Measurements from ENCODE around the gene TLL1. TPM values are rescaled to one million over a fixed set of nuclear protein-coding genes. Genes with fewer than 3 reads are reported as not detected.

The TLL1 gene
- total and polyA plus RNA-seq, 8 donors: 1.4 to 7.7 (median 3.9) TPM

DNA sequence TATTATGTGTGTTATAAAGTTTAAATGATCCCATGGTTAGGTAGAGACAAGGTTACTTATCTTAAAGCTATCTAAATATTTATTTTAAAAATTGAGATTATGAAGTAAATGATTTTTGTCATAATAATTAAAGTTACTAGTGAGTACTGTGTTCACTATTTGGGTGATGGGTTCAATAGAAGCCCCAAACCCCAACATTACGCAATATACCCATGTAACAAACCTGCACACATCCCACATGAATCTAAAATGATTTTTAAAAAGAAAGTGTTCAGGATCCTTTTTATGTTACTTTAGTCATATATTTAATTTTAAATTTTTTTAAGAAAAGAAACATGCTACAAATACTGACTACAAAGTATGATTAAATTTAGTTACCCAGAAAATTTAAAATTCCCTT lies 193.9 kb downstream of the TLL1 start:
- no peaks in the 10 kb centered on the region for H3K36me3 ChIP-seq
- ATAC-seq (no peak), DNase-seq (no peak)
- TF ChIP-seq CTCF (IDR thresholded peaks at IDR 0.05): no peak
- no peak overlapping the region for H3K27ac ChIP-seq
- H3K27me3 ChIP-seq: no peaks in the 10 kb centered on the region
- no peak overlapping the region for H3K4me3 ChIP-seq
- intact Hi-C loops (cut with DNase I): no loop called here
- no peaks in the 10 kb centered on the region for H3K4me1 ChIP-seq
- no peaks in the 10 kb centered on the region for H3K9me3 ChIP-seq

- intact Hi-C loops (cut with DNase I): no loop called here
- no peak for TF ChIP-seq CTCF (IDR thresholded peaks at IDR 0.05)
- Histone ChIP-seq H3K9me3 (no peaks in the 10 kb centered on the region), H3K27ac (no peak overlapping the region), H3K4me1 (no peaks in the 10 kb centered on the region), H3K36me3 (no peaks in the 10 kb centered on the region), H3K4me3 (no peak overlapping the region), H3K27me3 (no peaks in the 10 kb centered on the region)
- DNase-seq (no peak), ATAC-seq (no peak)
Measured at GRCh38 chr4:166067915-166068314, 194.9 kb downstream of the TLL1 start.

DNA sequence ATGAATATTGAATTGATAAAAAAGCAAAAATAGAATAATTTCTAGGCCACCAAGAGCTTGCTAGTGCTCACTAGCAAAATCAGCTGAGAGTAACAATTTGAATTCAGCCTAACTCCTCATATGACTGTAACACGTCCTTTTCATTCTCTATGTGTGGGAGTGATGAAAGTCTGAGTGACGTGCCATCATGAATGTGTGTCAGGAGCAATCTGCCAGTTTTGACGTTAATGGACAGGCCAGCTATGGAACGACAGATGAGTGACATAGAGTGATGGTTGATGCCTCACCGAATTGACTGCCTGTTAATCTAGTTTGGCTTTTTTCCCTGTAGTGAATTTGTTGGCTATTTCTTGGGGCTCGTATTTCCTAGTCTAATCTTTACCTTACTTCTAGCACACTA lies 200.7 kb downstream of the TLL1 start:
- ATAC-seq: no peak
- intact Hi-C loops (cut with DNase I): no loop called here
- H3K4me1 ChIP-seq: no peaks in the 10 kb centered on the region

GRCh38 chr4:166075599-166075998 lies 202.6 kb downstream of the TLL1 start:
- Histone ChIP-seq H3K27me3 (no peaks in the 10 kb centered on the region), H3K4me3 (no peak overlapping the region), H3K27ac (no peak overlapping the region), H3K4me1 (no peaks in the 10 kb centered on the region), H3K36me3 (no peaks in the 10 kb centered on the region), H3K9me3 (peaks cover 0 to 4% of the 10 kb centered on the region in 2 donors)
- ATAC-seq (no peak), DNase-seq (no peak)
- intact Hi-C loops (cut with DNase I): no loop called here
- TF ChIP-seq CTCF (IDR thresholded peaks at IDR 0.05): no peak

More for the DNA sequence above, 200.7 kb downstream of the TLL1 start:
- H3K4me3 ChIP-seq: no peak overlapping the region
- no peak for TF ChIP-seq CTCF (IDR thresholded peaks at IDR 0.05)
- no peaks in the 10 kb centered on the region for H3K9me3 ChIP-seq
- H3K27ac ChIP-seq: no peak overlapping the region
- no peaks in the 10 kb centered on the region for H3K36me3 ChIP-seq
- DNase-seq: no peak
- no peaks in the 10 kb centered on the region for H3K27me3 ChIP-seq

DNA sequence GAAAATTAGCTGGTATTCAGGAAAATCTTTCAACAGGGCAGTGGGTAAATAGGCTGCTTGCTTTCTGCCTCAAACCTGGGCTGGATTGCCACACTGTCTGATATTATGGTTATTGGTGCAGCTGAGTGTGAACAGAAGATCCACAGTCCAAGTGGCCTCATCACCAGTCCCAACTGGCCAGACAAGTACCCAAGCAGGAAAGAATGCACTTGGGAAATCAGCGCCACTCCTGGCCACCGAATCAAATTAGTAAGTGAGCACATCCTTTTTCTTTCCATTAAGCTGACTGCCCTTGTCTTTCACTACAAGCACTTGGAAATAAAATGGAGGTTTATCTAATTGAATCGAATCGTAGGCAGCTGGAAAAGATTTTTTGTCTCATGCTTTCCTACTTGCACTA lies 204.7 kb downstream of the TLL1 start:
- Histone ChIP-seq H3K36me3 (no peaks in the 10 kb centered on the region), H3K27ac (no peak overlapping the region), H3K9me3 (peaks cover 0 to 4% of the 10 kb centered on the region in 2 donors), H3K4me3 (no peak overlapping the region), H3K4me1 (no peaks in the 10 kb centered on the region), H3K27me3 (no peaks in the 10 kb centered on the region)
- DNase-seq (peak in 1 of 4 donors; percentile 4), ATAC-seq (no peak)
- no peak for TF ChIP-seq CTCF (IDR thresholded peaks at IDR 0.05)
- intact Hi-C loops (cut with DNase I): no loop called here

Measured in left lung (tissue), 10 donors.